ENCODE measurements around the gene PCCB.
"Not testable (repeated sequence)": the region's sequence is repeated elsewhere in the genome, so short reads cannot be mapped to it uniquely, and the experiment has no call there.

PCCB gene

DNA sequence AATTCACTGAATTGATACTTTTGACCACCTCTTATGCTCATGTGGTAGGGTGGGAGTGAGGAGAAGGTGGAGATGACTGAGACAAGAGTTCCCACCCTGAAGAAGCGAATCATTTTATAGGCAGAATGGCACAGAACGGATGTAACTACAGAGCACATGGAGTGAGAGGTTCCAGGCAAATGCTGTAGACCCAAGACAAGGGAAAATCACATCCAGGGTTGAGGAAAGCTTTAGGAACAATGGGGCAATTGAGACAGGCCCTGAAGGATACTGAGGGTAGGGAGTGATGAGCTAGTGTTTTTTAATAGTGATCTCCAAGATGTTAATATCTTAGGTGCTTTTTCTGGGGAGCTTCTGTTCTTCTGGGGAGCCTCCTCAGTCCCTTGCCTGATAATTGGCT is 8.1 kb downstream of the PCCB start:
- H3K4me3 ChIP-seq (ENCODE audit: low read depth, low read length), result no peak overlapping the region
- TF ChIP-seq, protein P1, sequence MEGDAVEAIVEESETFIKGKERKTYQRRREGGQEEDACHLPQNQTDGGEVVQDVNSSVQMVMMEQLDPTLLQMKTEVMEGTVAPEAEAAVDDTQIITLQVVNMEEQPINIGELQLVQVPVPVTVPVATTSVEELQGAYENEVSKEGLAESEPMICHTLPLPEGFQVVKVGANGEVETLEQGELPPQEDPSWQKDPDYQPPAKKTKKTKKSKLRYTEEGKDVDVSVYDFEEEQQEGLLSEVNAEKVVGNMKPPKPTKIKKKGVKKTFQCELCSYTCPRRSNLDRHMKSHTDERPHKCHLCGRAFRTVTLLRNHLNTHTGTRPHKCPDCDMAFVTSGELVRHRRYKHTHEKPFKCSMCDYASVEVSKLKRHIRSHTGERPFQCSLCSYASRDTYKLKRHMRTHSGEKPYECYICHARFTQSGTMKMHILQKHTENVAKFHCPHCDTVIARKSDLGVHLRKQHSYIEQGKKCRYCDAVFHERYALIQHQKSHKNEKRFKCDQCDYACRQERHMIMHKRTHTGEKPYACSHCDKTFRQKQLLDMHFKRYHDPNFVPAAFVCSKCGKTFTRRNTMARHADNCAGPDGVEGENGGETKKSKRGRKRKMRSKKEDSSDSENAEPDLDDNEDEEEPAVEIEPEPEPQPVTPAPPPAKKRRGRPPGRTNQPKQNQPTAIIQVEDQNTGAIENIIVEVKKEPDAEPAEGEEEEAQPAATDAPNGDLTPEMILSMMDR (IDR thresholded peaks at IDR 0.05; ENCODE audit: insufficient read depth, low read depth, low read length, missing control alignments), result no peak
- no peak for DNase-seq (ENCODE audit: low read depth)

DNA sequence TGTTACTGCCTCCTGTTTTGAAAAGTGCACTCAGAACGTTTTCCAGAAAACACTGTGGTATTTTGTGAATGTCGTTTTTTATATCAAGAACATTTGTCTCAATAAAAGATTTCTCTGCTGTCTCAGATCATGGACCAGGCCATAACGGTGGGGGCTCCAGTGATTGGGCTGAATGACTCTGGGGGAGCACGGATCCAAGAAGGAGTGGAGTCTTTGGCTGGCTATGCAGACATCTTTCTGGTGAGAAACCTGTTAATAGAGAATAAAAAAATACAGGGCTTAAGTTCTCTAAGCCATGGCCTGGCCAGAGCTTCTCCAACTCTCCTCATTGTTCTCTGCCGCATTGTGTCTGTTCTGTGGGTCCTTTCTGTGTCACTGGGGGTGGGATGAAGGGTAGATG is 11.7 kb downstream of the PCCB start:
- H3K4me3 ChIP-seq (ENCODE audit: low read depth, low read length), result no peak overlapping the region
- no peak for DNase-seq (ENCODE audit: low read depth)
- TF ChIP-seq, protein P1 (IDR thresholded peaks at IDR 0.05; ENCODE audit: insufficient read depth, low read depth, low read length, missing control alignments), result no peak

DNA sequence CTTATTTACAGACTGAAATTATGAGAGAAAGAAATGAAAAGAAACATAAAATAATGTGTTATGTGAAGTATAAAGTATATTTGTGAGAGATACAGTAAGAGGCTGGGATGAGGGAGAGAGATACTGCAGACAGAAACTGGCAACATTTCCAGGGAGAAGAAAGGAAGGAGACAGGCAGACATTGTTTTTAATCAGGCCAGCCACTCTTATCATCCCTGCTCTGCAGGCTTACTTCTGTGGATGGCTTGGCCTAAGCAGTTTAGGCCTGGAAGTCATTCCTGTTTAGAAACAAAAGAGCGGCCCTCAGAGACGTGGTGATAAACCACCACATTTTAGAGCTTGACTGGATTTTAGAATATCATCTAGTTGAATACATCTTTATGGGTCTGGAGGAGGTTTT is 12.4 kb downstream of the PCCB start:
- H3K4me3 ChIP-seq (ENCODE audit: low read depth, low read length), result no peak overlapping the region
- TF ChIP-seq, protein P1 (IDR thresholded peaks at IDR 0.05; ENCODE audit: insufficient read depth, low read depth, low read length, missing control alignments), result no peak
- DNase-seq (ENCODE audit: low read depth), result no peak

DNA sequence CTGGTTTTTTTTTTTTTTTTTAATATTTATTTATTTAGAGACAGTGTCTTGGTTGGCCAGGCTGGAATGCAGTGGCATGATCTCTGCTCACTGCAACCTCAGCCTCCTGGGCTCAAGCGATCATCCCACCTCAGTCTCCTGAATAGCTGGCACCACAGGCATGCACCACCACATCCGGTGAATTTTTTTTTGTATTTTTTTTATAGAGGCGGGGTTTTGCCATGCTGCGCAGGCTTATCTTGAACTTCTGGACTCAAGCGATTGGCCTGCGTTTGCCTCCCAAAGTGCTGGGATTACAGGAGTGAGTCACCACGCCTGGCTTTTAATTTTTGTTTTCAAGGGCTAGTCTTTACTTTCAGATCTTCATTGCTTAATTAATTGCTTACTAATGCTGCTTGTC is 13.1 kb downstream of the PCCB start:
- no peak overlapping the region for H3K4me3 ChIP-seq (ENCODE audit: low read depth, low read length)
- DNase-seq (ENCODE audit: low read depth), result no peak
- TF ChIP-seq, protein P1 (IDR thresholded peaks at IDR 0.05; ENCODE audit: insufficient read depth, low read depth, low read length, missing control alignments), result no peak

DNA sequence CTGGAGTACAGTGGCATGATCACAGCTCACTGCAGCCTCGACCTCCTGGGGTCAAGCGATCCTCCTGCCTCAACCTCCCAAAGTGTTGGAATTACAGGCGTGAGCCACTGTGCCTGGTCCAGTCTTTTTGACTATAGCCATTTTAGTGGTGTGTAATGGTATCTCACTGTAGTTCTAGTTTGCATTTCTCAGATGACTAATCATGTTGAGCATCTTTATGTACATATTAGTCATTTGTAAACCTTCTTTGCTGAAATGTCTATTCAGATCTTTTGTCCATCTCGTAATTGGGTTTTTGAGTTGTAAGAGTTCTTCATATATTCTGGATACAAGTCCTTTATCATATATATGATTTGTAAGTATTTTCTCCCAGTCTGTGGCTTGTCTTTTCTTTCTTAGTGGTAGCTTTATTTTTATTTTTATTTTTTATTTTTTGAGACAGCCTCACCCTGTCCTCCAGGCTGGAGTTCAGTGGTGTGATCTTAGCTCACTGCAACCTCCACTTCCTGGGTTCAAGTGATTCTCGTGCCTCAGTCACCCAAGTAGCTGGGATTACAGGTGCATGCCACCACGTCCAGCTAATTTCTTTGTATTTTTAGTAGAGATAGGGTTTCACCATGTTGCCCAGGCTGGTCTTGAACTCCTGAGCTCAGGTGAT is 16.5 kb downstream of the PCCB start:
- peak; percentile 37 for DNase-seq (ENCODE audit: low read depth)
- H3K4me3 ChIP-seq (ENCODE audit: low read depth, low read length), result not testable (repeated sequence)

DNA sequence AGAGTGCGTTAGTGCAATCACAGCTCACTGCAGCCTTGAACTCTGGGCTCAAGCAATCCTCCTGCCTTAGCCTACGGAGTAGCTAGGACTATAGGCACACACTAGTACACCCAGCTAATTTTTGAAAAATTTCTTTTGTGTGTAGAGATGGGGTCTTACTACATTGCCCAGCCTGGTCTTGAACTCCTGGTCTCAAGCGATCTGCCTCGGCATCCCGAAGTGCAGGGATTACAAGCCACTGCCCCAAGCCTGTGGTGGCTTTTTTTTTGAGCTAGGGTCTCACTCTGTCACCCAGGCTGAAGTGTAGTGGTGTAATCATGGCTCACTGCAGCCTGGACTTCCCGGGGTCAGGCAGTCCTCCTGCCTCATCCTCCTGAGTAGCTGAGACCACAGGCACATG is 17.1 kb downstream of the PCCB start:
- DNase-seq (ENCODE audit: low read depth), result no peak
- TF ChIP-seq, protein P1 (IDR thresholded peaks at IDR 0.05; ENCODE audit: insufficient read depth, low read depth, low read length, missing control alignments), result no peak
- H3K4me3 ChIP-seq (ENCODE audit: low read depth, low read length), result no peak overlapping the region

DNA sequence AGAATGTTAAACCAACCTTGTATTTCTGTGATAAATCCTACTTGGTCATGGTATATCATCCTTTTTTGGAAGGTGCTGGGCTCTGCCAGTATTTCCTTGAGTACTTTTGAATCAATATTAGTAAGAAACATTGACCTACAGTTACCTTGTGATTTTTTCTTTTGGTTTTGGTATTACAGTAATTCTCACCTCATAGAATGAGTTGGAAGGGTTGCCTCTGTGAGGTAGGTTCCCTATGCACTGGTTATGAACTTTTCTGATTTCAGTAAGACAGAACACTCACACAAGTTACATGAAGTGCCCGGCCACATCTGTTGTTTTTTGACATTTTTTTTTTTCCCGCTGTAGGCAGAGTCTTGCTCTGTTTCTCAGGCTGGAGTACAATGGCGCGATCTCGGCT is 20.0 kb downstream of the PCCB start:
- no peak overlapping the region for H3K4me3 ChIP-seq (ENCODE audit: low read depth, low read length)
- DNase-seq (ENCODE audit: low read depth), result peak; percentile 43
- TF ChIP-seq, protein P1 (IDR thresholded peaks at IDR 0.05; ENCODE audit: insufficient read depth, low read depth, low read length, missing control alignments), result no peak

DNA sequence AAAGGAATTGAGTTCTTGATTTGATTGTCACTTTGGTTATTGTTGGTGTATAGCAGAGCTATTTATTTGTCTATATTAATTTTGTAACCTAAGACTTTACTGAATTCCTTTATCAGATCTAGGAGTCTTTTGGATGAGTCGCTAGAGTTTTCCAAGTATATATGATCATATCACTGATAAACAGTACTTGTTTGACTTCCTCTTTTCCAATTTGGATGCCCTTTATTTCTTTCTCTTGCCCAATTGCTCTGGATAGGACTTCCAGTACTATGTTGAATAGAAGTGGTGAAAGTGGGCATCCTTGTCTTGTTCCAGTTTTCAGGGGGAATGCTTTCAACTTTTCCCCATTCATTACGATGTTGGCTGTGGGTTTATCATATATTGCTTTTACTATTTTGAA is 21.5 kb downstream of the PCCB start:
- not testable (repeated sequence) for DNase-seq (ENCODE audit: low read depth); H3K4me3 ChIP-seq (ENCODE audit: low read depth, low read length)
